ENCODE results near the gene TARS1.

DNA sequence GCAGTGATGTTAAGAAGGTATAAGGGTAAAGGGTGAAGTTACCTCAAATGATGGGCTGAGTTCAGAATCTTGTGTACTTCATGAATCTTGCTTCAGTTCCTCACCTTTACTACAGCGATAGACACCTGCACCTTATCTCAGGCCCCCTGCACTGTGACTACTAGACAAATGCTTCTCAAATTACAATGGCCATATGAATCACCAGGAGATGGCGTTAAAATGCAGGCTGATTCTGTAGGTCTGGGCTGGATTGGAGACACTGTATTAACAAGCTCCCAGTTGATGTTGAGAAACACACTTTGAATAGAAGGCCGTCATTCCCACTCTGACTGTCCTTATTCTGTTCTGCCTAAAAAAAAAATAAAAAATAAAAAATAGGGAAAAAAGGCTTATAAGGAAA is 29.8 kb downstream of the TARS1 start:
- TF ChIP-seq, protein P1, sequence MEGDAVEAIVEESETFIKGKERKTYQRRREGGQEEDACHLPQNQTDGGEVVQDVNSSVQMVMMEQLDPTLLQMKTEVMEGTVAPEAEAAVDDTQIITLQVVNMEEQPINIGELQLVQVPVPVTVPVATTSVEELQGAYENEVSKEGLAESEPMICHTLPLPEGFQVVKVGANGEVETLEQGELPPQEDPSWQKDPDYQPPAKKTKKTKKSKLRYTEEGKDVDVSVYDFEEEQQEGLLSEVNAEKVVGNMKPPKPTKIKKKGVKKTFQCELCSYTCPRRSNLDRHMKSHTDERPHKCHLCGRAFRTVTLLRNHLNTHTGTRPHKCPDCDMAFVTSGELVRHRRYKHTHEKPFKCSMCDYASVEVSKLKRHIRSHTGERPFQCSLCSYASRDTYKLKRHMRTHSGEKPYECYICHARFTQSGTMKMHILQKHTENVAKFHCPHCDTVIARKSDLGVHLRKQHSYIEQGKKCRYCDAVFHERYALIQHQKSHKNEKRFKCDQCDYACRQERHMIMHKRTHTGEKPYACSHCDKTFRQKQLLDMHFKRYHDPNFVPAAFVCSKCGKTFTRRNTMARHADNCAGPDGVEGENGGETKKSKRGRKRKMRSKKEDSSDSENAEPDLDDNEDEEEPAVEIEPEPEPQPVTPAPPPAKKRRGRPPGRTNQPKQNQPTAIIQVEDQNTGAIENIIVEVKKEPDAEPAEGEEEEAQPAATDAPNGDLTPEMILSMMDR (IDR thresholded peaks at IDR 0.05), result peak in 1 of 7 experiments; percentile 12
- TF ChIP-seq POLR2A (IDR thresholded peaks at IDR 0.05), result no peak
- TF ChIP-seq EP300 (IDR thresholded peaks at IDR 0.05), result no peak

Data from stomach (tissue), 4 donors.